ENCODE results near the gene CCNYL1. TPM values are rescaled to one million over a fixed set of nuclear protein-coding genes. Genes with fewer than 3 reads are reported as not detected.

The CCNYL1 gene
- total RNA-seq, 1 donor, result 4.0 TPM

DNA sequence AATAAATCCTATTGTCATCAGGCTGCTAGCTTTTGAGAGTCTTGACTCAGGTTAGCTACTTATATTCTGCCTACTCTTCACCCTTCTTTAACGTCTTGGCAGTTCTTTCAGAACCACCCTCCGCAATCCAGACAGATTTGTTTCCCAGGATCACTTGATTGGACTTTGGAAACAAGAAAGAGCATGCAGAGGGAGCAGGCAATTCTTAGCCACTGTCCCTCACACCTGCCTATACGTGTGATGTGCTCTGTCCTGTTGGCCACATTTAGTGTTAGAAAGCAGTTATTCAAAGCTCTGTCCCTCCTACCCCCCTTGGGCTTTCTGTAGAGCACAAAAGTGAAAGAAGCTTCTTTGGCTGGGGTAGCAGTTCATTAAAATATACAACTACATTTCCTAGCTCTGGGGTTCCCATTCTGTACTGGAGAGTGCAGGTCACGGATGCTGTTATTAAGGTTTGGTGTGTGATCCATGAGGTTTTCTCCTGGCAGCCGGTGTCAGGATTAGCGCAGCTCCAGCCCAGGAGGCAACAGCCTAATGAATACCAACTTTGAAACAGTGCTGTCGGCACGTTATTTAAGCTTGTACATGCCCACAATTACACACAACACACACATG is 52.0 kb downstream of the CCNYL1 start:
- DNase-seq (ENCODE audit: low read depth in 2 of 3, low spot score in 2 of 3), result no peak

- DNase-seq (ENCODE audit: low read depth in 2 of 3, low spot score in 2 of 3), result no peak
Observed at GRCh38 chr2:207764096-207764630, 52.7 kb downstream of the CCNYL1 start.

DNA sequence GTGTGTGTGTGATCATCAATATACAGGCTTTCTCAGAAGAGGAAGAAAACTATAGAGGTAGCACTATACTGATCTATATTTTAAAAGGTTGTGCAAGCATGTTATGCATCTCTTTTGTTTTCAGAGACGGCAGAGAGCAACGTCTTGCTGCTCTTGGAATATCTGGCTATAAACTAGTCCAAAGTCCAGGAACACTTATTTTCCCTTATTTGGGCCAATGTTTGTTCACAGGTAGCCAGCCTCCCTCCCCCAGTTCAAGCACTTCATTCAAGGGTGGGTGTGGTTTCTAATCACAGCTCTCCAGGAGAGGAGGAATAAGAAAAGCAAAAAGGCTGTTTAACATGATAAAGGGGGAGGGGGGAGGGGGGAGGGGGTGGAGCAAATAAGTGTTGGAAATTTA is 54.1 kb downstream of the CCNYL1 start:
- DNase-seq (ENCODE audit: low read depth in 2 of 3, low spot score in 2 of 3), result peak in 1 of 3 donors; percentile 5

DNA sequence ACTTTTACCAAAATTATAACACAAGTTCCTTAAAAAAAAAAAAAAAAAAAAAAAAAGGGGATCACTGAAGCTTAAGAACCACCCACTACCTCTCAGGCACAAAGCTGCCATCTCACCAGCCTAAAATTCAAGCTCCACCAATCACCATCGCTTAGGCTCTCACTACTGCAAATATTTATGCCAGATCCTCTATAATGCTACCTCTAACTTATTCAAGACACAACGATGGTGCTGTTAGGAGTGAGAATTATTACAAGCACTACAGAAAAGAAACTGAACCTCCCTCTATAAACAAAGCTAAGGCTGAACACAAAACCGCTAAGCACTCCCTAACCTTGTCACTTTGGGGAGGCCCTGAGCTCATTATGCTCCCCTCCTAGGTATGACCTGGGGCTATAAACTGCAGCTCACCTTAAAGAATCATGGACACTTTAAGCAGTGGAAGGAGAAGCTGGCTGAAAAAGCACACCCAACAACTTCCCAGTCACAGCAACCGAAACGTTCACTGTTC is 54.7 kb downstream of the CCNYL1 start:
- peak in 2 of 3 donors; percentile 17 to 37 for DNase-seq (ENCODE audit: low read depth in 2 of 3, low spot score in 2 of 3)

GRCh38 chr2:207766697-207767460 is 55.4 kb downstream of the CCNYL1 start:
- peak in 2 of 3 donors; percentile 20 to 30 for DNase-seq (ENCODE audit: low read depth in 2 of 3, low spot score in 2 of 3)

- DNase-seq (ENCODE audit: low read depth in 2 of 3, low spot score in 2 of 3), result peak in 1 of 3 donors; percentile 16
Observed at GRCh38 chr2:207767461-207768167, 56.2 kb downstream of the CCNYL1 start.

- DNase-seq (ENCODE audit: low read depth in 2 of 3, low spot score in 2 of 3), result peak in 1 of 3 donors; percentile 26
Observed at GRCh38 chr2:207768168-207768865, 56.9 kb downstream of the CCNYL1 start.

GRCh38 chr2:207768866-207769596 is 57.6 kb downstream of the CCNYL1 start:
- DNase-seq (ENCODE audit: low read depth in 2 of 3, low spot score in 2 of 3), result peak in 1 of 3 donors; percentile 30

DNA sequence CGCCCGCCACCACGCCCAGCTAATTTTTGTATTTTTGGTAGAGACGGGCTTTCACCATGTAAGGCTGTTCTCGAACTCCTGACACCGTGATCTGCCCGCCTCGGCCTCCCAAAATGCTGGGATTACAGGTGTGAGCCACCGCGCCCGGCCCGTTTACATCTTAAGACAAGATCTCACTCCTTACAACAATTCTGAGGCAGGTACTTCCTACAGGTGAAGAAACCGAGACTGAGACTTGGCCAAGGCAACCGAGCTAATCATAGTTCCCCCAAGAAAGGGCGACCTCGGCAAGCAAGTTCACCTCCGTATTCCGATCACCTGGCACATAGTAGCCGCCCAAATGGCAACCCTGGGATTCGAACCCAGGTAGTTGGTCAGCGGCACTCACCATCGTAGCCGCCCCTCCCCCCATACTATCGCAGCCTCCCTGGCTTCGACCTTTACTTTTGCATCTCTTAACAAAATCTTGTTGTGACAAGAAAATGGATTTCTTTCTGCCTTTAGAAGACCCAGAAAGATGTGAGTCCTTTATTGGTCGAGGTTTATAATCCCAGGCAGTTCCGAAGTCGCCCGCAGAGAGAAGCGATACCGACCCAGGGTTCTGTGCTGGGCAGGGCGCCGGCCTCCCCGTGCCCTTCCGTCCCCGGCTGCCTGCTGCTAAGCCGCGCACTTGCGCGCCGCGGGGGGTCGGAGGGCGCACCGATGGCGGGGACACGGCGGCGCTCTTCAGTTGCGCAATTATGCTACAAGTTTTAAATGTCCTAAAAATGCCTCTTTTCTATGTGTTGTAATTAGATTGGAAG is 59.4 kb downstream of the CCNYL1 start:
- DNase-seq (ENCODE audit: low read depth in 2 of 3, low spot score in 2 of 3), result peak in 1 of 3 donors; percentile 21

- DNase-seq (ENCODE audit: low read depth in 2 of 3, low spot score in 2 of 3), result no peak
Observed at GRCh38 chr2:207771421-207771820, 60.0 kb downstream of the CCNYL1 start.

GRCh38 chr2:207772081-207772843 is 60.8 kb downstream of the CCNYL1 start:
- peak in 1 of 3 donors; percentile 45 for DNase-seq (ENCODE audit: low read depth in 2 of 3, low spot score in 2 of 3)

- DNase-seq (ENCODE audit: low read depth in 2 of 3, low spot score in 2 of 3), result no peak
Observed at GRCh38 chr2:207772844-207773205, 61.4 kb downstream of the CCNYL1 start.

- DNase-seq (ENCODE audit: low read depth in 2 of 3, low spot score in 2 of 3), result no peak
Observed at GRCh38 chr2:207775473-207775872, 64.0 kb downstream of the CCNYL1 start.

GRCh38 chr2:207777124-207777523 is 65.7 kb downstream of the CCNYL1 start:
- no peak for DNase-seq (ENCODE audit: low read depth in 2 of 3, low spot score in 2 of 3)

DNA sequence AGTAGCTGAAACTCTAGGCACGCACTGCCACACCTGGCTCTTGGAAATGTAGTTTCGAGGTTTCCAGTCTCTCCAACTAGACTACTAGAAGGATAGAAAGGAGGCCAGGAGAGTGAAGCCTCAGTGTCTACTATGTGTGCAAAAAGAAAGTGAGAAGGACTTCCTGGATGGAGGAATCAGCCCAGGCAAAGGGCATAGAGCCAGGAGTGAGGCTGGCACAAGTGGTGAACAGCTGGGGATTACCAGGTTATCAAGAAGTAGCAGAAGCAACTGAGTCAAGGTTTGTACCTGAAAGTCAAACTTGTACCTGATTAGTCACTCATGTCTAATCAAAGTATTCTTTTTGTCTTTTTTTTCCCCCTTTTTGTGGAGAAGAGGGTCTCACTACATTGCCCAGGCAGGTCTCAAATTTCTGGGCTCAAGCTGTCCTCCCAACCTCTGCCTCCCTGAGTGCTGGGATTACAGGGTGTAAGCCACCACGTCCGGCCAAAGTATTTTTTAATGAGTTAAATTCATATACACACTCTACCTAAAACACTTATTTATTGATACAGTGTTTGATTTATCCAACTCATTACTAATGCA is 67.0 kb downstream of the CCNYL1 start:
- no peak for DNase-seq (ENCODE audit: low read depth in 2 of 3, low spot score in 2 of 3)

GRCh38 chr2:207779523-207779922 is 68.1 kb downstream of the CCNYL1 start:
- DNase-seq (ENCODE audit: low read depth in 2 of 3, low spot score in 2 of 3), result no peak

GRCh38 chr2:207782238-207783030 is 71.0 kb downstream of the CCNYL1 start:
- DNase-seq (ENCODE audit: low read depth in 2 of 3, low spot score in 2 of 3), result no peak

Data from hematopoietic multipotent progenitor cell (in vitro differentiated cells).